Tibial artery (tissue), 4 donors: ENCODE results near the gene NMNAT3.
"Not testable (repeated sequence)": the region's sequence is repeated elsewhere in the genome, so short reads cannot be mapped to it uniquely, and the experiment has no call there.

Source experiments
- DNase-seq, 2 donors: peaks; one replicate each; pipeline ENCODE4 v3.0.0-alpha.2; 2019
- H3K27ac ChIP-seq, 2 donors: fragments of 200-600 bp; sonication (generic) in 1 of 2; 1 replicate in 1 of 2; 2 replicates in 1 of 2; pipeline ENCODE4 v1.5.1; 2018 to 2019; ENCODE audit warnings: mild to moderate bottlenecking in 1 of 2
- H3K27me3 ChIP-seq, 2 donors: fragments of 200-600 bp; sonication (generic) in 1 of 2; one replicate each; pipeline versions ENCODE4 v1.5.1 to v1.6.0; 2016 to 2019
- H3K36me3 ChIP-seq, 3 donors: fragments of 200-600 bp; sonication (generic) in 2 of 3; one replicate each; pipeline ENCODE4 v1.5.1; 2016 to 2019; ENCODE audit warnings: mild to moderate bottlenecking in 2 of 3
- H3K4me1 ChIP-seq, 4 donors: fragments of 200-600 bp; sonication (generic) in 2 of 4; 1 replicate in 3 of 4; 2 replicates in 1 of 4; pipeline ENCODE4 v1.5.1; 2016 to 2019
- H3K4me3 ChIP-seq, 2 donors: fragments of 200-600 bp; sonication (generic) in 1 of 2; 1 replicate in 1 of 2; 2 replicates in 1 of 2; pipeline ENCODE4 v1.5.1; 2018 to 2019; ENCODE audit warnings: mild to moderate bottlenecking in 2 of 2
- H3K9me3 ChIP-seq, 3 donors: fragments of 200-600 bp; sonication (generic) in 1 of 3; one replicate each; pipeline ENCODE4 v1.5.1; 2016 to 2019
- CTCF ChIP-seq, 2 experiments: fragments of 200-600 bp in 1 of 2; fragments of 450-650 bp in 1 of 2; IDR thresholded peaks; one replicate each; pipeline ENCODE4 v1.5.1; 2017 to 2019; ENCODE audit warnings: antibody characterized with exemption in 2 of 2, mild to moderate bottlenecking in 1 of 2, moderate library complexity in 1 of 2
- intact Hi-C: fragments of 100-400 bp; cut with DNase I; formaldehyde crosslinking; loops from one replicate; pipeline ENCODE4 v1.15.0; 2023; ENCODE audit warnings: low total_unique reads

NMNAT3 gene

GRCh38 chr3:139588450-139588849, 89.3 kb downstream of the NMNAT3 start:
- H3K27me3 ChIP-seq = no peaks in the 10 kb centered on the region
- H3K4me1 ChIP-seq = no peaks in the 10 kb centered on the region
- no peaks in the 10 kb centered on the region for H3K9me3 ChIP-seq
- no peaks in the 10 kb centered on the region for H3K36me3 ChIP-seq
- no peak for TF ChIP-seq CTCF (IDR thresholded peaks at IDR 0.05)
- H3K27ac ChIP-seq = no peak overlapping the region
- no peak overlapping the region for H3K4me3 ChIP-seq
- DNase-seq = no peak
- intact Hi-C loops = no loop called here

GRCh38 chr3:139587797-139588196, 90.0 kb downstream of the NMNAT3 start:
- TF ChIP-seq CTCF (IDR thresholded peaks at IDR 0.05) = no peak
- H3K36me3 ChIP-seq = no peaks in the 10 kb centered on the region
- intact Hi-C loops = no loop called here
- H3K4me1 ChIP-seq = no peaks in the 10 kb centered on the region
- H3K27me3 ChIP-seq = no peaks in the 10 kb centered on the region
- H3K4me3 ChIP-seq = no peak overlapping the region
- H3K9me3 ChIP-seq = no peaks in the 10 kb centered on the region
- DNase-seq = no peak
- H3K27ac ChIP-seq = no peak overlapping the region

GRCh38 chr3:139586420-139587017, 91.3 kb downstream of the NMNAT3 start:
- no peaks in the 10 kb centered on the region for H3K4me1 ChIP-seq
- H3K9me3 ChIP-seq = no peaks in the 10 kb centered on the region
- TF ChIP-seq CTCF (IDR thresholded peaks at IDR 0.05) = no peak
- H3K4me3 ChIP-seq = no peak overlapping the region
- no peaks in the 10 kb centered on the region for H3K36me3 ChIP-seq
- no peak overlapping the region for H3K27ac ChIP-seq
- no peak for DNase-seq
- H3K27me3 ChIP-seq = no peaks in the 10 kb centered on the region
- intact Hi-C loops = no loop called here

- Histone ChIP-seq H3K36me3 (no peaks in the 10 kb centered on the region), H3K4me1 (no peaks in the 10 kb centered on the region), H3K4me3 (no peak overlapping the region), H3K27ac (no peak overlapping the region), H3K27me3 (no peaks in the 10 kb centered on the region), H3K9me3 (no peaks in the 10 kb centered on the region)
- no peak for DNase-seq
- intact Hi-C loops = no loop called here
- TF ChIP-seq CTCF (IDR thresholded peaks at IDR 0.05) = no peak
Measured at GRCh38 chr3:139585820-139586219, 92.0 kb downstream of the NMNAT3 start.

- H3K9me3 ChIP-seq, H3K4me3 ChIP-seq, H3K27ac ChIP-seq, H3K4me1 ChIP-seq, H3K36me3 ChIP-seq, DNase-seq, H3K27me3 ChIP-seq, intact Hi-C loops: not testable (repeated sequence)
Measured at GRCh38 chr3:139583651-139584050, 94.1 kb downstream of the NMNAT3 start.

GRCh38 chr3:139578783-139579182, 99.0 kb downstream of the NMNAT3 start:
- TF ChIP-seq CTCF (IDR thresholded peaks at IDR 0.05) = no peak
- DNase-seq = no peak
- H3K4me1 ChIP-seq = peaks cover 0 to 3% (median 0%) of the 10 kb centered on the region in 4 donors
- peaks cover 5 to 8% (median 6%) of the 10 kb centered on the region in 3 donors for H3K36me3 ChIP-seq
- no peak overlapping the region for H3K27ac ChIP-seq
- intact Hi-C loops = no loop called here
- no peaks in the 10 kb centered on the region for H3K9me3 ChIP-seq
- H3K27me3 ChIP-seq = no peaks in the 10 kb centered on the region
- no peak overlapping the region for H3K4me3 ChIP-seq
